Measurements from ENCODE around the gene MAPK8.

MAPK8 gene

GRCh38 chr10:48423884-48424283, 117.4 kb downstream of the MAPK8 start:
- DNase-seq = peak; percentile 3

GRCh38 chr10:48428896-48429295, 122.4 kb downstream of the MAPK8 start:
- no peak for DNase-seq

GRCh38 chr10:48429309-48429708, 122.8 kb downstream of the MAPK8 start:
- DNase-seq = no peak

- no peak for DNase-seq
These were observed 124.0 kb downstream of the MAPK8 start for GRCh38 chr10:48430402-48430993.

- no peak for DNase-seq
These were observed 125.4 kb downstream of the MAPK8 start for GRCh38 chr10:48431871-48432270.

- DNase-seq = no peak
These were observed 131.1 kb downstream of the MAPK8 start for GRCh38 chr10:48437546-48437945.

GRCh38 chr10:48439031-48439430, 132.6 kb downstream of the MAPK8 start:
- DNase-seq = no peak

GRCh38 chr10:48439581-48440041, 133.1 kb downstream of the MAPK8 start:
- DNase-seq = no peak

- no peak for DNase-seq
These were observed 134.3 kb downstream of the MAPK8 start for GRCh38 chr10:48440771-48441170.

GRCh38 chr10:48442090-48442808, 135.8 kb downstream of the MAPK8 start:
- no peak for DNase-seq

GRCh38 chr10:48442809-48443177, 136.3 kb downstream of the MAPK8 start:
- no peak for DNase-seq

- DNase-seq = peak; percentile 49
These were observed 137.8 kb downstream of the MAPK8 start for GRCh38 chr10:48444266-48444665.

GRCh38 chr10:48444861-48445841, 138.7 kb downstream of the MAPK8 start:
- no peak for DNase-seq

GRCh38 chr10:48445932-48446331, 139.5 kb downstream of the MAPK8 start:
- DNase-seq = no peak

- peak; percentile 50 for DNase-seq
These were observed 140.3 kb downstream of the MAPK8 start for GRCh38 chr10:48446785-48447184.

GRCh38 chr10:48447356-48448215, 141.1 kb downstream of the MAPK8 start:
- no peak for DNase-seq

- no peak for DNase-seq
These were observed 142.3 kb downstream of the MAPK8 start for GRCh38 chr10:48448796-48449195.

GRCh38 chr10:48449501-48450232, 143.2 kb downstream of the MAPK8 start:
- DNase-seq = no peak

- DNase-seq = no peak
These were observed 143.8 kb downstream of the MAPK8 start for GRCh38 chr10:48450233-48450740.

- DNase-seq = no peak
These were observed 144.4 kb downstream of the MAPK8 start for GRCh38 chr10:48450741-48451466.

All from MV-4-11 (cell line).